ENCODE data around the gene SMAD9.

The SMAD9 gene

GRCh38 chr13:36865265-36865664, 54.8 kb downstream of the SMAD9 start:
- no peak for DNase-seq (ENCODE audit: low read depth)

DNA sequence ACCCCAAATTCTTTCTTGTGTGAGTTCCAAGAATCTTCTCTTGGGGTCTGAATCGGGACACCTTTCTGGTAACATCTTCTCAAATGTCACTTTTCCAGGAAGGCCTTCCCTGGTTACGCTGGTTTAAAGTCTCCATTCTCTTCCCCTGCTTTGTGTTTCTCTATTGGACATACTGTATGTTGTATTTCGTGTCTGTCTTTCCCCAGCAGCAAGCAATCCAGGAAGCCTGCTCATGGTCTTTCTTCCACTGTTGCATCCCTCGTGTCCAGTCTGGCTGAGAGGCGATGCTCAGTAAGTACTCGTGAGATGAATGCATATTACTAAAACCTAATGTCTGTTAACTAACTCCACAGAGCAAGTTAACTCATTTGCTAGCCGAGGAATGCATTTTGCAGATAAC, 57.3 kb downstream of the SMAD9 start:
- no peak for DNase-seq (ENCODE audit: low read depth)

DNA sequence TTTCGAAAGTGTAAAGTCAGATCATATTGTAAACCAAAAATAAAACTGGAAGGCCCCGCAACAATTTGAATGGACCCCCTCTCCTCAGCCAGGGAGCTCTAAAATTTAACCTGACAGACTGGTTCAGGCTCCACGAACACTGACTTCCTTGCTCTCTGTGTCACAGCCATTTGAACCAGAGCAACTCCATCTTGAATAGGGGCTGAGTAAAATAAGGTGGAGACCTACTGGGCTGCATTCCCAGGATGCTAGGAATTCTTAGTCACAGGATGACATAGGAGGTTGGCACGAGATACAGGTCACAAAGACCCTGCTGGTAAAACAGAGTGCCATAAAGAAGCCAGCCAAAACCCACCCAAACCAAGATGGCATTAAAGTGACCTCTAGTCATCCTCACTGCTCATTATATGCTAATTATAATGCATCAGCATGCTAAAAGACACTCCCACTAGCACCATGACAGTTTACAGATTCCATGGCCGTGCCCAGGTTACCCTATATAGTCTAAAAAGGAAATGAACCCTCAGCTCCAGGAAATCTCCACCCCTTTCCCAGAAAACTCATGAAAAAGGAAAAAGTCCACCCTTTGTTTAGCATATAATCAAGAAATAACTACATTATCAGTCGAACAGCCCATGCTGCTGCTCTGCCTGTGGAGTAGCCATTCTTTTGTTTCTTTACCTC, 57.9 kb downstream of the SMAD9 start:
- no peak for DNase-seq (ENCODE audit: low read depth)

DNA sequence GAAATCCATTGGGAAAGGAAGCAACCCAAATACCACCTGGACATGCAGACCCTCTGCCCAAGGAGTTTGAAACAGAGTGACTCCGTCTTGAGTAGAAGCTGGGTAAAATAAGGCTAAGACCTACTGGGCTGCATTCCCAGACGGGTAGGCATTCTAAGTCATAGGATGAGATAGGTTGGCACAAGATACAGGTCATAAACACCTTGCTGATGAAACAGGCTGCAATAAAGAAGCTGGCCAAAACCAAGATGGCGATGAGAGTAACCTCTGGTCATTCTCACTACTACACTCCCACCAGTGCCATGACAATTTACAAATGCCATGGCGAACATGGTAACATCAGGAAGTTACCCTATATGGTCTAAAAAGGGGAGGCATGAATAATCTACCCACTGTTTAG, 60.8 kb downstream of the SMAD9 start:
- DNase-seq (ENCODE audit: low read depth), result no peak

DNA sequence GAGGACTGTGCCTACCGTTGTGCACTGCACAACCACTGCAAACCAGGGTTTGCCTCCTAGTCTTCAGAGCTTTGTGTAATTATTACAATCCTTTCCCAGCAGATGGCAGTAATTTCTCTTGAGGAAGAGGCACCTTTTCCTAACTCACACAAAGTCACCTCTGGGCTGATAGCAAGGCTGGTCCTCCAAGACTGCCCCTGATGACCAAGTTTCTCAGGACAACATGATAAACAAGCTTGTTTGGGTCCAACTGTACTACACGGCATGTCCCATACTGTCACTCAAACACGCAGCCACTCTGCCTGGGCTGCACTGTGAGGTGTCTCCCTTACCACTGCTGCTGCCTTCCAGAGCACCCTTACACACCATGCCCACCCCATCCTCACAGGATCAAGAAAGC, 61.7 kb downstream of the SMAD9 start:
- no peak for DNase-seq (ENCODE audit: low read depth)

GRCh38 chr13:36857253-36857652, 62.8 kb downstream of the SMAD9 start:
- no peak for DNase-seq (ENCODE audit: low read depth)

GRCh38 chr13:36850790-36851438, 69.1 kb downstream of the SMAD9 start:
- DNase-seq (ENCODE audit: low read depth), result no peak

GRCh38 chr13:36848199-36848982, 71.6 kb downstream of the SMAD9 start:
- no peak for DNase-seq (ENCODE audit: low read depth)

DNA sequence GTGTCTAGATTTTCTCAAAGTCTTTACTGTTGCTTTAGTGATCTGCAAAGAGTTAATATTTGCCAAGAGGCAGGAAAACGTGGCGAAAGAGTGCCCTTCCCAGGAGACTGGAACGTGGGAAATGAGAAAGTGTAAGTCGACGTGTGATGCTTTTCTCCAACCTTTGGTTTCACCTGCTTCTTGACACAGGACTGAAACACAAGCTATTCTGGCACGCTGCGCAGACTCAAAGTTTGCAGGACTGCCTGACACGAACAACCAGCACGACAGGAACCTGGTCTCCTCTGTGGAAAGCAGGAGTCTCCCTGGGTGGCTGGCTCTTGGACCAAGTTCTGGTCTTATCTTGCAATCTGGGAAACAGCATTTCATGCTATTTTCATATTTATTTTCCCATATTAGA, 72.4 kb downstream of the SMAD9 start:
- DNase-seq (ENCODE audit: low read depth), result no peak

GRCh38 chr13:36841391-36841790, 78.6 kb downstream of the SMAD9 start:
- DNase-seq (ENCODE audit: low read depth), result no peak

DNA sequence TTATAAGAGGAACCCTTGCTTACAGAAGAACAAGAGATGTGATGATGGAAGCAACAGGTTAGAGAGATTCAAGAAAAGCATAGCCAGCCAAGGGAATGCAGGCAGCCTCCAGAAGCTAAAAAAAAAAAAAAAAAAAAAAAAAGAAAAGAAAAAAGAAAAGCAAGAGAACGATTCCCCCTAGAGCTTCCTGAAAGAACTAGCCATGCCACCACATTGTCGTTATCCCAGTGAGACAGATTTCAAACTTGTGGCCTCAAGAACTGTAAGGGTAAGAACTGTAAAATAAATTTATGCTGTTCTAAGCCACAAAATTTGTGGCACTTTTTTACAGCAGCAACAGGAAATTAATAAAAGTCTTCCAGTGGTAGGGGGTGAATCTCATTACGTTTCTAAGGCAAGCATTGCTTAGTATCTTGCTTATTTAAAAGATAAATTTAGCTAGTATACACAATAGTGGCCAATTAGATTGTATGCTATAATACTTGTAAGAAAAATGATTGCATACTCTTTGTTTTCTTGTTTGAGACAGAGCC, 79.3 kb downstream of the SMAD9 start:
- DNase-seq (ENCODE audit: low read depth), result no peak

DNA sequence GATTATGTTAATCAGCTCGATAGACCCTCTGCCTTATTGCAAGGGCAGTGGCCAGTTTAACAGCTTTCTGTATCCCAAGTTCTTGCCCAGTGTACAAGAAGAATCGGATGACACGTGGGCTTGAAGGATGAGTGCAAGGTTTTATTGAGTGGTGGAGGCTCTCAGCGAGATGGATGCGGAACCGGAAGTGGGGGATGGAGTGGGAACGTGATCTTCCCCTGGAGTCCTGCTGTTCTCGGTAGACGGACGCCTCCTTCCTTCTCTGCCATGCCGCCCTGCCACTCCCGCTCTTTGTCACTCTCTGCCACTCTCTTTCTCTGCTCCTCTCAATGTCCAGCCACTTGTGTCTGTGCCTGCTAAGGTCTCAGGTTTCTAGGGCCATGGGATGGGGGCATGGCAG, 80.1 kb downstream of the SMAD9 start:
- no peak for DNase-seq (ENCODE audit: low read depth)

- no peak for DNase-seq (ENCODE audit: low read depth)
Observed at GRCh38 chr13:36839281-36839680, 80.8 kb downstream of the SMAD9 start.

- no peak for DNase-seq (ENCODE audit: low read depth)
Observed at GRCh38 chr13:36837354-36838092, 82.5 kb downstream of the SMAD9 start.

DNA sequence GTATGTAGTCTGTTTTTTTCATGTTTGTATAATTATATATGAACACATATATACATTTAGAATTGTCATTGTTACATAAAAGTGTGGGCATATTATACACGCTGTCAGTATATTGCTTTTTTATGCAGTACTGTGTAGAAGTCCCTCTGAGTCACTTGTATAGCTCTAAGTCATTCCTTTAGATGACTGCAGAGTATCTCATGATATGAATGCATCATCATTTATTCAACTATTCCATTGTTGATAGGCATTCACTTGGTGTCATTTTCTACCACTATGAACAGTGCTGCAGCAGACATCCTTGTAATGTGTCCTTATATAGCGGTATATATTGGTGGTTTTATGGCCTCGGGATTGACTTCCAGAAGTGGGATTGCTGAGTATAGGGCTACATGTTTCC, 85.7 kb downstream of the SMAD9 start:
- no peak for DNase-seq (ENCODE audit: low read depth)

GRCh38 chr13:36831291-36831690, 88.7 kb downstream of the SMAD9 start:
- no peak for DNase-seq (ENCODE audit: low read depth)

DNA sequence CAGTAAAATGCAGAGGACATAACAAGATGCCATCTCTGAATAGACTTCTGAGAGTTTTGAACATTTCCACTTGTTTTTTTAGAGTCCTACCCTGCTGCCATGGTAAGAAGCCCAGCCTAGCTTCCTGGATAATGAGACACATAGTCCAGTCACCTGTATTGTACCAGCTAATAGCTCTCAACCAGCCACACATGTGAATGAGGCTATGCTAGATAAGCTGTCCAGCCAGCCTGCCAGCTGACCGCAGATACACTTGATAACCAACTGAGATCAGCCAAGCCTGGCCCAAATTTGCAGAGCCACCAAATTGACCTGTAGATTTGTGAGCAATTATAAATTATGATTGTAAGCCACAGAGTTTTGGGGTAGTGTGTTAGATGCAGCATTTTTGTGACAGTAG, 90.3 kb downstream of the SMAD9 start:
- no peak for DNase-seq (ENCODE audit: low read depth)

- no peak for DNase-seq (ENCODE audit: low read depth)
Observed at GRCh38 chr13:36822785-36823184, 97.3 kb downstream of the SMAD9 start.

- no peak for DNase-seq (ENCODE audit: low read depth)
Observed at GRCh38 chr13:36820222-36820621, 99.8 kb downstream of the SMAD9 start.

GRCh38 chr13:36819739-36820090, 100.3 kb downstream of the SMAD9 start:
- peak; percentile 1 for DNase-seq (ENCODE audit: low read depth)

DNA sequence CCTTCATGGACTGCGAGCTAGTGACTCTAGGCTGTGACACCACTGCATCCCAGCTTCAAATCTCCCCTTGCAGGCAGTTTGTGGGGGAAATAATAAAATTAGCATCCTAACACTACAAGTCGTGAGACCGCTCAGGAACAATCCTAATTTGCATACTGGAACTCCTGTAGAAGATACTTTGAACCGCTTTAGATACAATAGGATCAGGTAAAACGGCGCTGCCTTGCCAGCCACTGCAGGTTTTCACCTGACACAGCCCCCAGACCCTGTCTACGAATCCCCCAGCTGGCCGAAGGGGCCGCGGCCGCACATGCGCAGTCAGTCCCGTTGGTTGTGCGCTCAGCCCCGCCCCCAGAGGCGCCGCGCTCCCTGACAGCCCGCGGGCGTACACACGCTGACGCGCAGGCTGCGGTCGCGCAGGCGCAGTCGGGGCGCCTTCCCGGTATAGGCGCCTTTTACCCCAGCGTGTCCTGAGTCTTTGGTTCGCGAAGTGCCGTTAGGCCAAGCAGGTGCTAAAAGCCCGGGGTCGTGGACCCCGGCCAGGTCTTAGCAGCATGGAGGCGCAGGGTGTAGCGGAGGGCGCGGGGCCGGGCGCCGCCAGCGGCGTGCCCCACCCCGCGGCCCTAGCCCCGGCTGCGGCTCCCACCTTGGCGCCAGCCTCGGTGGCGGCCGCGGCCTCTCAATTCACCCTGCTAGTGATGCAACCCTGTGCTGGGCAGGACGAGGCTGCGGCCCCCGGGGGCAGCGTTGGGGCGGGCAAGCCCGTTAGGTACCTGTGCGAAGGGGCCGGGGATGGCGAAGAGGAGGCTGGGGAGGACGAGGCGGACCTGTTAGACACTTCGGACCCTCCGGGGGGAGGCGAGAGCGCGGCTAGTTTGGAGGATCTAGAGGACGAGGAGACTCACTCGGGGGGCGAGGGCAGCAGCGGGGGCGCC, 101.0 kb downstream of the SMAD9 start, which contains the start of gene RFXAP:
Gene RFXAP, plus strand, starts transcription at position 419 of the 935 bp plus-strand sequence. Its CDS starts 136 bp downstream, at position 555.
- peak; percentile 88 for DNase-seq (ENCODE audit: low read depth)
